ENCODE data around the gene SAMD4B.

GRCh38 chr19:39428283-39429112 lies 86.3 kb downstream of the SAMD4B start:
- TF ChIP-seq CTCF (IDR thresholded peaks at IDR 0.05) (no peak), POLR2A (IDR thresholded peaks at IDR 0.05) (no peak)

All from thyroid gland (tissue), 4 donors.